G401 (cell line): ENCODE data around the gene BDNF. TPM values are rescaled to one million over a fixed set of nuclear protein-coding genes. Genes with fewer than 3 reads are reported as not detected.
"Not testable (repeated sequence)": the region's sequence is repeated elsewhere in the genome, so short reads cannot be mapped to it uniquely, and the experiment has no call there.

Source experiments
- DNase-seq: peaks from one replicate; pipeline ENCODE4 v3.0.0-alpha.2; 2015; ENCODE audit warnings: low spot score
- in situ Hi-C: cut with HindIII; loops from 2 replicates; pipeline ENCODE4 v1.10.0; 2016; ENCODE audit warnings: low sequenced_read_pairs, mixed read lengths
- total RNA-seq: library from RNA; depleted of rRNA; stranded (reverse); fragments of >200 nt; shearing (Covaris generic); gene quantifications from 2 replicates; pipeline ENCODE4 v1.2.3, GENCODE V29; 2014

The BDNF gene
- total RNA-seq, 1 experiment from 2014 or later: 29.8 TPM

GRCh38 chr11:27642954-27643353 lies 57.3 kb downstream of the BDNF start:
- in situ Hi-C loops: no loop called here
- no peak for DNase-seq

GRCh38 chr11:27640954-27641353 lies 59.3 kb downstream of the BDNF start:
- in situ Hi-C loops: no loop called here

GRCh38 chr11:27635567-27636037 lies 64.7 kb downstream of the BDNF start:
- DNase-seq: no peak
- in situ Hi-C loops: no loop called here

More at GRCh38 chr11:27640954-27641353, 59.3 kb downstream of the BDNF start:
- no peak for DNase-seq

- DNase-seq: not testable (repeated sequence)
Observed at GRCh38 chr11:27634776-27635175, 65.5 kb downstream of the BDNF start.

GRCh38 chr11:27634282-27634681 lies 66.0 kb downstream of the BDNF start:
- DNase-seq, in situ Hi-C loops: not testable (repeated sequence)

More at GRCh38 chr11:27634776-27635175, 65.5 kb downstream of the BDNF start:
- in situ Hi-C loops: not testable (repeated sequence)

- in situ Hi-C loops: not testable (repeated sequence)
Observed at GRCh38 chr11:27629023-27629422, 71.2 kb downstream of the BDNF start.

GRCh38 chr11:27627979-27628378 lies 72.3 kb downstream of the BDNF start:
- DNase-seq: no peak
- in situ Hi-C loops: no loop called here

More at GRCh38 chr11:27629023-27629422, 71.2 kb downstream of the BDNF start:
- DNase-seq: not testable (repeated sequence)

- in situ Hi-C loops: no loop called here
- DNase-seq: no peak
Observed at GRCh38 chr11:27626938-27627586, 73.2 kb downstream of the BDNF start.

- no peak for DNase-seq
- in situ Hi-C loops: no loop called here
Observed at GRCh38 chr11:27626269-27626937, 73.9 kb downstream of the BDNF start.

GRCh38 chr11:27625347-27625912 lies 74.8 kb downstream of the BDNF start:
- no peak for DNase-seq
- in situ Hi-C loops: no loop called here

- in situ Hi-C loops: no loop called here
- no peak for DNase-seq
Observed at GRCh38 chr11:27623945-27624523, 76.2 kb downstream of the BDNF start.

- in situ Hi-C loops: no loop called here
- DNase-seq: no peak
Observed at GRCh38 chr11:27622541-27623300, 77.5 kb downstream of the BDNF start.

GRCh38 chr11:27621405-27622161 lies 78.7 kb downstream of the BDNF start:
- peak; percentile 91 for DNase-seq
- in situ Hi-C loops: no loop called here

GRCh38 chr11:27619763-27620335 lies 80.4 kb downstream of the BDNF start:
- in situ Hi-C loops: no loop called here

GRCh38 chr11:27619039-27619574 lies 81.1 kb downstream of the BDNF start:
- no peak for DNase-seq
- in situ Hi-C loops: no loop called here

More at GRCh38 chr11:27619763-27620335, 80.4 kb downstream of the BDNF start:
- no peak for DNase-seq

- no peak for DNase-seq
- in situ Hi-C loops: no loop called here
Observed at GRCh38 chr11:27618281-27618915, 81.9 kb downstream of the BDNF start.

GRCh38 chr11:27616711-27617110 lies 83.5 kb downstream of the BDNF start:
- in situ Hi-C loops: no loop called here
- DNase-seq: no peak
